Caco-2 (cell line): ENCODE results near the gene SPACDR. TPM values are rescaled to one million over a fixed set of nuclear protein-coding genes. Genes with fewer than 3 reads are reported as not detected.

Source experiments
- BruUV-seq: library from RNA; stranded (reverse); fragments of 400-500 nt; replicated peaks from 2 replicates; lab custom pipeline; 2021; lab: Mats Ljungman, UMichigan
- CTCF ChIA-PET: fragments of 300-600 bp; sonication (Branson Sonifier 250); formaldehyde crosslinking; loops from one replicate; lab custom pipeline; 2022; ENCODE audit warnings: antibody characterized with exemption; lab: Charles Lee
- POLR2A ChIA-PET: fragments of 300-600 bp; sonication (Branson Sonifier 250); formaldehyde crosslinking; loops from one replicate; lab custom pipeline; 2022; ENCODE audit warnings: antibody characterized with exemption; lab: Charles Lee
- DNase-seq, 2 experiments: peaks; one replicate each; pipeline versions ENCODE4 v3.0.0 to v3.0.0-alpha.2; 2020 to 2022
- H3K27me3 ChIP-seq: replicated peaks from 2 replicates; pipeline ENCODE4 v1.6.0; 2011; ENCODE audit warnings: low read length; ENCODE audit not compliant: control insufficient read depth, insufficient read depth
- H3K36me3 ChIP-seq: 2 replicates; pipeline ENCODE4 v1.5.1; 2011; ENCODE audit warnings: low read length; ENCODE audit not compliant: control insufficient read depth, insufficient read depth
- H3K4me1 ChIP-seq: fragments of 250-450 bp; sonication (Bioruptor Pico); 2 replicates; pipeline ENCODE4 v1.5.1; 2020; ENCODE audit warnings: mild to moderate bottlenecking
- H3K4me3 ChIP-seq: 2 replicates; pipeline ENCODE4 v1.5.1; 2011; ENCODE audit warnings: low read depth, mild to moderate bottlenecking, control low read depth, low read length
- H3K9me3 ChIP-seq: fragments of 250-450 bp; sonication (Bioruptor Pico); 2 replicates; pipeline ENCODE4 v1.5.1; 2020; ENCODE audit warnings: mild to moderate bottlenecking, moderate library complexity
- H3K27ac Mint-ChIP-seq: one replicate; pipeline ENCODE4 v1.8.0; 2022; ENCODE audit warnings: mixed read lengths; ENCODE audit not compliant: unreplicated experiment
- H3K27me3 Mint-ChIP-seq: one replicate; pipeline ENCODE4 v1.8.0; 2022; ENCODE audit warnings: mixed read lengths; ENCODE audit not compliant: insufficient read depth, unreplicated experiment
- H3K36me3 Mint-ChIP-seq: one replicate; pipeline ENCODE4 v1.8.0; 2022; ENCODE audit warnings: mild to moderate bottlenecking, mixed read lengths; ENCODE audit not compliant: insufficient read depth, unreplicated experiment
- H3K4me1 Mint-ChIP-seq: one replicate; pipeline ENCODE4 v1.8.0; 2022; ENCODE audit warnings: low read depth, mixed read lengths; ENCODE audit not compliant: unreplicated experiment
- H3K4me3 Mint-ChIP-seq: one replicate; pipeline ENCODE4 v1.8.0; 2022; ENCODE audit warnings: mild to moderate bottlenecking, moderate library complexity, mixed read lengths; ENCODE audit not compliant: unreplicated experiment
- H3K9me3 Mint-ChIP-seq: one replicate; pipeline ENCODE4 v1.8.0; 2022; ENCODE audit warnings: mixed read lengths; ENCODE audit not compliant: unreplicated experiment
- intact Hi-C: fragments of 100-400 bp; cut with micrococcal nuclease; formaldehyde crosslinking; loops from one replicate; pipeline ENCODE4 v1.10.0; 2022; ENCODE audit not compliant: unreplicated experiment
- total RNA-seq: library from RNA; stranded (reverse); gene quantifications from 2 replicates; pipeline ENCODE4 v1.2.3, GENCODE V29; 2022
- TF ChIP-seq, protein P1 (sequence below), 2 experiments: fragments of 200-600 bp in 1 of 2; IDR thresholded peaks; 1 replicate in 1 of 2; 2 replicates in 1 of 2; pipeline versions ENCODE4 v1.5.1 to v1.8.0; 2011 to 2022; ENCODE audit warnings: antibody characterized with exemption in 1 of 2, control low read depth in 1 of 2, inconsistent platforms in 1 of 2, low read depth in 1 of 2, low read length in 1 of 2, mild to moderate bottlenecking in 1 of 2, moderate library complexity in 1 of 2; ENCODE audit not compliant: insufficient read depth in 1 of 2, severe bottlenecking in 1 of 2, unreplicated experiment in 1 of 2

SPACDR gene
- total RNA-seq, 1 experiment from 2014 or later = 0.41 TPM

DNA sequence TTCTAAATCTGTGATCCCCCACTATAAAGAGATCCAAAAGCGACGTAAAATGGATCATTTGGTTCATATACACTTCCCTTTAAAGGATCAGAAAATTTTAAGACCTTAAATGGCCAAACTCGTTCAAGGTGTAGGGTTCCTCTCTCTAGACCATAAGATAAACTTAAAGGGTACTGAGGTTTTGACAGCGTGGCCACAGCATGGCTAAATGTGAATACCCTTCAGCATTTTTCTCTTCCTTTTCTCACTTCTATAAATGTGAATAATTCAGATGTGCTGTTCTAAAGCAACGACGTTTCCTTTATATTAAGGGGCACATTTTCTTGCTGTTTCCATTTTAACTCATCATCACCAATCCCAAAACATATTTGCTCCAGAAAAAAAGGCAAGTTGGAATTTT, 40.7 kb downstream of the SPACDR start:
- intact Hi-C loops = no loop called here
- no peak for DNase-seq
- ChIA-PET POLR2A (no interaction called here), CTCF (interaction anchor here (0.7 kb wide), 1 partner anchor 148 kb away, joined by 3 read pairs; no protein-coding TSS in a partner anchor)
- H3K27me3 Mint-ChIP-seq = no peaks in the 10 kb centered on the region
- no peaks in the 10 kb centered on the region for H3K27me3 ChIP-seq
- H3K4me1 ChIP-seq = no peaks in the 10 kb centered on the region
- H3K4me3 ChIP-seq = no peak overlapping the region
- H3K4me3 Mint-ChIP-seq = no peak overlapping the region
- H3K36me3 ChIP-seq = no peaks in the 10 kb centered on the region
- H3K4me1 Mint-ChIP-seq = no peaks in the 10 kb centered on the region
- H3K36me3 Mint-ChIP-seq = peaks cover 5% of the 10 kb centered on the region
- TF ChIP-seq, protein P1, sequence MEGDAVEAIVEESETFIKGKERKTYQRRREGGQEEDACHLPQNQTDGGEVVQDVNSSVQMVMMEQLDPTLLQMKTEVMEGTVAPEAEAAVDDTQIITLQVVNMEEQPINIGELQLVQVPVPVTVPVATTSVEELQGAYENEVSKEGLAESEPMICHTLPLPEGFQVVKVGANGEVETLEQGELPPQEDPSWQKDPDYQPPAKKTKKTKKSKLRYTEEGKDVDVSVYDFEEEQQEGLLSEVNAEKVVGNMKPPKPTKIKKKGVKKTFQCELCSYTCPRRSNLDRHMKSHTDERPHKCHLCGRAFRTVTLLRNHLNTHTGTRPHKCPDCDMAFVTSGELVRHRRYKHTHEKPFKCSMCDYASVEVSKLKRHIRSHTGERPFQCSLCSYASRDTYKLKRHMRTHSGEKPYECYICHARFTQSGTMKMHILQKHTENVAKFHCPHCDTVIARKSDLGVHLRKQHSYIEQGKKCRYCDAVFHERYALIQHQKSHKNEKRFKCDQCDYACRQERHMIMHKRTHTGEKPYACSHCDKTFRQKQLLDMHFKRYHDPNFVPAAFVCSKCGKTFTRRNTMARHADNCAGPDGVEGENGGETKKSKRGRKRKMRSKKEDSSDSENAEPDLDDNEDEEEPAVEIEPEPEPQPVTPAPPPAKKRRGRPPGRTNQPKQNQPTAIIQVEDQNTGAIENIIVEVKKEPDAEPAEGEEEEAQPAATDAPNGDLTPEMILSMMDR (IDR thresholded peaks at IDR 0.05; ENCODE audit: insufficient read depth in 1 of 2, low read depth in 1 of 2, low read length in 1 of 2, severe bottlenecking in 1 of 2, unreplicated experiment in 1 of 2) = no peak
- no peak overlapping the region for H3K27ac Mint-ChIP-seq
- no peaks in the 10 kb centered on the region for H3K9me3 ChIP-seq
- BruUV-seq = no TSS peak
- no peaks in the 10 kb centered on the region for H3K9me3 Mint-ChIP-seq

DNA sequence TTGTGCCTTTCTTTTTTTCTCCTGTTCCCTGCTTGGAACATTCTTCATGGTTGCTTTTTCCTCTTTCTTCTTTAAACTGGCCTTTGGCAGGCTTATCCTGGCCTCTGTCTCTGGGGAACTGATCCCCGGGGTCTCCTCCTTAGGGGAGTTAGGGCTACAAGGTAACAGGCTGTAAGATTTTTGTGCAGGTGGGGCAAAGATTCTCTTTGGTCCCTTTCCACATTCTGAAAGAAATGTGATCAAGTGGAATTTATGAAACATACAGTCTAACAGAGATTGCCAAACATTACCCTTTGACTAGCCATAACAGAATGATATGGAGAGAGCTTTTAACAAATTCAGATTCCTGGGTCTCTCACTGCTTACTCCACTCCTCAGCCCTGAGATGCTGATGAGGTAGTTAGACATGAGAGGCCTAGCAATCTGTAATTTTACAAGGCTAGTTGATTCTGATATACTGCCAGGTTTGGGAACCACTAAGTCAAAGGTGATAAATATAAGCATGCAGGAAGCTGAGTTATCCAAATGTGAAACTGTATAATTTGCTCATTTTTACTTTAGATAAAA, 44.3 kb downstream of the SPACDR start:
- H3K4me1 ChIP-seq = no peaks in the 10 kb centered on the region
- ChIA-PET CTCF (no interaction called here), POLR2A (interaction anchor here (0.5 kb wide), 1 partner anchor 9 kb away, joined by 3 read pairs; the partner anchor contains the start of gene ZCWPW1)
- no peaks in the 10 kb centered on the region for H3K4me1 Mint-ChIP-seq
- no peaks in the 10 kb centered on the region for H3K9me3 ChIP-seq
- no peak for DNase-seq
- no peak overlapping the region for H3K4me3 ChIP-seq
- intact Hi-C loops = no loop called here
- H3K4me3 Mint-ChIP-seq = no peak overlapping the region
- H3K36me3 Mint-ChIP-seq = no peaks in the 10 kb centered on the region
- no peaks in the 10 kb centered on the region for H3K9me3 Mint-ChIP-seq
- no peaks in the 10 kb centered on the region for H3K36me3 ChIP-seq
- no peaks in the 10 kb centered on the region for H3K27me3 Mint-ChIP-seq
- no TSS peak for BruUV-seq
- H3K27ac Mint-ChIP-seq = no peak overlapping the region
- TF ChIP-seq, protein P1 (IDR thresholded peaks at IDR 0.05; ENCODE audit: insufficient read depth in 1 of 2, low read depth in 1 of 2, low read length in 1 of 2, severe bottlenecking in 1 of 2, unreplicated experiment in 1 of 2) = no peak
- no peaks in the 10 kb centered on the region for H3K27me3 ChIP-seq

DNA sequence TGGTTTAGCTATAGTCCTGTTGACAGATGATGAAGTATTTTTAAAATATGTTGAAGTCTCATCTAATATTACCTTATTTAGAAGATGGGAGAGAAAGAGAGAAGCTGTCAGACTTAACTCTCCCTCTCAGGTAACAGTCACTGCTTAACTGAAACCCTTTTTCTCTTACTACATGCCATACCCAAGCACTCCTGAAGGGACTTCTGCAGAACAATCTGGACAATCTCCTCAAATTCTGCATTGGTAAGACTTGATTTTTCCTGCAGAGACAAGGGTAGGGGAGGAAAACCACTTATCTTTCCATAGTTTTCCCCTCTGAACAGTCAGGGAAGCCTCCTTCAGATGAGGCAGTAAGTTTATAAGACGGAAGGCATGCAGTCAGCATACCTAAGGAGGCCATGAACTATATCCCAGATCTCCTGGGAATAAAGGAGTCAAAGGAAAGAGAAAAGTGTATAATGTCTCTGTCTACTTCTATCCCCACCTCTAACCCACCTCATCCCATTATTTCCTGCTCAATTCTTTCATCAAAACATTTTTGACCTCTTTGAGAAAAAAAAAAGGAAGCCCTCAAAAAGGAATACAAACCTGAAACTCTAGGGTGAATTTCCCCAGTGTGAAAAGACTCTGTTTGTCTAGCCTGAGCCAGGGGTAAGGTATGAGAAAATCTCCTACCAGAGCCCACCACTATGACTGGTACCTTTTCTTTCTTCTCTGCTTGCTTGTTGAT, 45.0 kb downstream of the SPACDR start:
- H3K27me3 Mint-ChIP-seq = no peaks in the 10 kb centered on the region
- H3K36me3 Mint-ChIP-seq = no peaks in the 10 kb centered on the region
- no peak for DNase-seq
- no peak overlapping the region for H3K27ac Mint-ChIP-seq
- TF ChIP-seq, protein P1 (IDR thresholded peaks at IDR 0.05; ENCODE audit: insufficient read depth in 1 of 2, low read depth in 1 of 2, low read length in 1 of 2, severe bottlenecking in 1 of 2, unreplicated experiment in 1 of 2) = no peak
- ChIA-PET CTCF (no interaction called here), POLR2A (interaction anchor here (0.5 kb wide), 1 partner anchor 10 kb away, joined by 3 read pairs; the partner anchor contains the start of gene ZCWPW1)
- H3K36me3 ChIP-seq = no peaks in the 10 kb centered on the region
- intact Hi-C loops = no loop called here
- H3K9me3 ChIP-seq = no peaks in the 10 kb centered on the region
- no TSS peak for BruUV-seq
- no peaks in the 10 kb centered on the region for H3K4me1 Mint-ChIP-seq
- H3K9me3 Mint-ChIP-seq = no peaks in the 10 kb centered on the region
- no peak overlapping the region for H3K4me3 ChIP-seq
- no peak overlapping the region for H3K4me3 Mint-ChIP-seq
- H3K4me1 ChIP-seq = no peaks in the 10 kb centered on the region
- H3K27me3 ChIP-seq = no peaks in the 10 kb centered on the region
